ENCODE measurements around the gene SETD6.
A peak's percentile ranks its signal among the peaks of the same experiment; 100 is the strongest.
"Not testable (repeated sequence)": the region's sequence is repeated elsewhere in the genome, so short reads cannot be mapped to it uniquely, and the experiment has no call there.

SETD6 gene

DNA sequence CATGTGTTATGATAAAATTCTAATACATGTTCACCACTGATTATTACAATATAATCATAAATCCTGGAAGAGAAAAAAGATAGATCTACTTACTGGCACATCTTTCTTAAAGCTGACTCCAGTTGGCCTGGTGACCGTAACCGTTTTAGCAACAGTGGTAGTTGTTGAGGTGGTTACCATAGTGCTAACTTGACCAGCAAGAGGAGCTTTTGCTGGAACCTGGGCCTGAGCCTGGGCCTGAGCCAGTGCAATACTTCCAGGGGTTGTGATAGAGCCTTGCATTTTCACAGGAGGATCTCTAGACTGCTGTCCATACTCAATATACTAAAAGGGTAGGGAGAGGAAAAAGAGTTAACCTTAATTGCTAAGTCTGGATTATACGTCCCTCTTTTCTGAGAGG is 36.2 kb downstream of the SETD6 start:
- no peaks in the 10 kb centered on the region for H3K9me3 ChIP-seq (ENCODE audit: control insufficient read depth in 2 of 2, low read length in 2 of 2)
- peaks cover 19 to 34% of the 10 kb centered on the region in 2 donors for H3K36me3 ChIP-seq (ENCODE audit: control insufficient read depth in 2 of 2, insufficient read depth in 2 of 2, low read length in 2 of 2)
- no peaks in the 10 kb centered on the region for H3K27me3 ChIP-seq (ENCODE audit: control insufficient read depth in 1 of 2, insufficient read depth in 2 of 2, low read length in 2 of 2)
- peaks cover 7% of the 10 kb centered on the region for H3K4me1 ChIP-seq (ENCODE audit: control insufficient read depth, insufficient read depth, low read length)
- peak overlapping the region in 1 of 2 donors; percentile 1 for H3K9ac ChIP-seq (ENCODE audit: low read length in 2 of 2)
- H3K27ac ChIP-seq (ENCODE audit: low read length) = no peak overlapping the region
- no peak overlapping the region for H3K4me3 ChIP-seq (ENCODE audit: low read length in 2 of 2)

DNA sequence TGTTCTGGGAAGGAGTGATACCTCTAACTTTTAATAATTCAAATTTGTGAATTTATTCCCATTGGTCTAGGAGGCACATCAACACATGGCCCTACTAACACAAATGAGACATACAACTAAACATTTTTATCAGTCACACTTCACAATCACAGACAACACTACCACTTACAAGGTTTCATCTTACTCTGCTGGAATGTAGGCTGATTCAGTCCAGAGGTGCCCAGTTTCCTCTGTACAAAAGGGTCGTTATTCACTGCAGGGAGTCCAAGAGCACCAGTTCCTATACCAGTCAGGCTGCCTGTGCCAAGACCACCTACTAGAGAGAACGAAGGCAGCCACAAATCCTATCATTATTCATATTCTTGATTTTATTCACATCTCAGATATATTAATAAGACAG is 41.4 kb downstream of the SETD6 start:
- H3K9ac ChIP-seq (ENCODE audit: low read length in 2 of 2) = no peak overlapping the region
- H3K9me3 ChIP-seq (ENCODE audit: control insufficient read depth in 2 of 2, low read length in 2 of 2) = no peaks in the 10 kb centered on the region
- no peaks in the 10 kb centered on the region for H3K4me1 ChIP-seq (ENCODE audit: control insufficient read depth, insufficient read depth, low read length)
- H3K27me3 ChIP-seq (ENCODE audit: control insufficient read depth in 1 of 2, insufficient read depth in 2 of 2, low read length in 2 of 2) = no peaks in the 10 kb centered on the region
- H3K27ac ChIP-seq (ENCODE audit: low read length) = no peak overlapping the region
- H3K4me3 ChIP-seq (ENCODE audit: low read length in 2 of 2) = no peak overlapping the region
- H3K36me3 ChIP-seq (ENCODE audit: control insufficient read depth in 2 of 2, insufficient read depth in 2 of 2, low read length in 2 of 2) = peaks cover 27 to 46% of the 10 kb centered on the region in 2 donors

DNA sequence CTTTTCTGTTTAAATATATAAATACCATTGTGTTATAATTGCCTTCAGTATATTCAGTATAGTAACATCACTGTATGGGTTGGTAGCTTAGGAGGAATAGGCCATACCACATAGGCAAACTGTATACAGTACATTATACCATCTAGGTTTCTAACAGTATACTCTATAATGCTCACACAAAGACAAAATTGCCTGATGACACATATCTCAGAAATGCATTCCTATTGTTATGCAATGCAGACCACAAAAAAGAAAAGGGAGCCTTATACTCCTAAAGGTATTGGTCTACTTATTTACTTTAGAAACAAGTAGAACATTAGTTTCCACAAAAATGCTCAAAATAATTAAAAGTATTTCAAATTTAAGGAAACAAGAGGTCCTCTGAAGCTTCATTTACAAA is 47.9 kb downstream of the SETD6 start:
- Histone ChIP-seq H3K9ac (ENCODE audit: low read length in 2 of 2) (no peak overlapping the region), H3K36me3 (ENCODE audit: control insufficient read depth in 2 of 2, insufficient read depth in 2 of 2, low read length in 2 of 2) (peaks cover 25 to 33% of the 10 kb centered on the region in 2 donors), H3K4me1 (ENCODE audit: control insufficient read depth, insufficient read depth, low read length) (no peaks in the 10 kb centered on the region), H3K9me3 (ENCODE audit: control insufficient read depth in 2 of 2, low read length in 2 of 2) (no peaks in the 10 kb centered on the region), H3K27me3 (ENCODE audit: control insufficient read depth in 1 of 2, insufficient read depth in 2 of 2, low read length in 2 of 2) (no peaks in the 10 kb centered on the region), H3K27ac (ENCODE audit: low read length) (no peak overlapping the region), H3K4me3 (ENCODE audit: low read length in 2 of 2) (no peak overlapping the region)

DNA sequence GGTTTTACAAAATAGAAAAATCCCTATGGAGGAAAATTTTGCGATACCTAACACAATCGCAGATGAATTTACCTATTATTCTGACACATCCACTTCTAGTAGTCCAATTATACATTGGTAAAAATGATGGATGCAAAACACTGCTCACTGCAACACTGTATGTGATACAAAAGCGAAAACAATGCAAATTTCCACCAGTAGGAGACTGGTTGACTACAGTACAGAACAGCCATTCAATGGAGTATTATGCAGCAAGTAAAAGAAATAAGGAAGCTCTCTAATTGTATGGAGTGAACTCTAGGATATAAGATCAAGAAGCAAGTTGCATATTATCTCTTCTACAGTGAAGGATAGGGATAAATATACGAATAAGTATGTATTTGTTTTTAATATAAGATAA is 48.5 kb downstream of the SETD6 start:
- peaks cover 23 to 27% of the 10 kb centered on the region in 2 donors for H3K36me3 ChIP-seq (ENCODE audit: control insufficient read depth in 2 of 2, insufficient read depth in 2 of 2, low read length in 2 of 2)

DNA sequence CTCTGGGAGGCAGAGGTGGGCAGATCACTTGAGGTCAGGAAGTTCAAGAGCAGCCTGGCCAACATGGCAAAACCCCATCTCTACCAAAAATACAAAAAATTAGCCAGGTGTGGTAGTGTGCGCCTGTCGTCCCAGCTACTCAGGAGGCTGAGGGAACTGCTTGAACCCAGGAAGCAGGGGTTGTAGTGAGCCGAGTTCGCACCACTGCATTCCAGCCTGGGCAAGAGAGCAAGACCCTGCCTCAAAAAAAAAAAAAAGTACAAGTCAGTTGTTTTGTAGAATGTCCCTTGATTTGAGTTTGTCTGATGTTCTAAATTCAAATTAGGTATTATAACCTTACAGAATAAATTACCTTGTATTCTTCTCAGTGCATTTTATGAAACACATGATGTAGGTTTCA is 50.4 kb downstream of the SETD6 start:
- not testable (repeated sequence) for H3K27me3 ChIP-seq (ENCODE audit: control insufficient read depth in 1 of 2, insufficient read depth in 2 of 2, low read length in 2 of 2); H3K9ac ChIP-seq (ENCODE audit: low read length in 2 of 2); H3K9me3 ChIP-seq (ENCODE audit: control insufficient read depth in 2 of 2, low read length in 2 of 2); H3K4me1 ChIP-seq (ENCODE audit: control insufficient read depth, insufficient read depth, low read length); H3K4me3 ChIP-seq (ENCODE audit: low read length in 2 of 2); H3K27ac ChIP-seq (ENCODE audit: low read length)
- H3K36me3 ChIP-seq (ENCODE audit: control insufficient read depth in 2 of 2, insufficient read depth in 2 of 2, low read length in 2 of 2) = peaks cover 23% of the 10 kb centered on the region in 2 donors

More for the DNA sequence above, 48.5 kb downstream of the SETD6 start:
- Histone ChIP-seq H3K9me3 (ENCODE audit: control insufficient read depth in 2 of 2, low read length in 2 of 2) (no peaks in the 10 kb centered on the region), H3K27me3 (ENCODE audit: control insufficient read depth in 1 of 2, insufficient read depth in 2 of 2, low read length in 2 of 2) (no peaks in the 10 kb centered on the region), H3K4me3 (ENCODE audit: low read length in 2 of 2) (no peak overlapping the region), H3K9ac (ENCODE audit: low read length in 2 of 2) (no peak overlapping the region), H3K4me1 (ENCODE audit: control insufficient read depth, insufficient read depth, low read length) (no peaks in the 10 kb centered on the region), H3K27ac (ENCODE audit: low read length) (no peak overlapping the region)

Data from stomach smooth muscle (tissue), 2 donors.